HepG2 (cell line): ENCODE measurements around the gene HTRA2. TPM values are rescaled to one million over a fixed set of nuclear protein-coding genes. Genes with fewer than 3 reads are reported as not detected.

Experiments used
- ATAC-seq: fragments of 200-7000 bp; cut with Tn5 transposase; 3 replicates; pipeline ENCODE4 v1.9.1; 2020; ENCODE audit warnings: mild to moderate bottlenecking, moderate library complexity
- BruUV-seq: library from RNA; stranded (reverse); fragments of 400-500 nt; replicated peaks from 2 replicates; lab custom pipeline; 2021; lab: Mats Ljungman, UMichigan
- CTCF ChIA-PET: fragments of 300-600 bp; formaldehyde crosslinking; extraction: SDS; loops from one replicate; lab custom pipeline; 2021; ENCODE audit warnings: low total read pairs, inconsistent platforms, low intra/inter-chr PET ratio; lab: Yijun Ruan, JAX
- POLR2A ChIA-PET: fragments of 350-600 bp; sonication (Branson Sonifier 250); formaldehyde crosslinking; loops from one replicate; lab custom pipeline; 2020; ENCODE audit warnings: antibody characterized with exemption, inconsistent platforms; lab: Yijun Ruan, JAX
- DNase-seq: peaks from one replicate; pipeline ENCODE4 v3.0.0-alpha.2; 2015; ENCODE audit warnings: low spot score
- FAIRE-seq: peaks from 3 replicates; lab custom pipeline; 2011; peaks lifted over from hg19 to GRCh38; lab: Jason Lieb, UNC
- H2AFZ ChIP-seq: one replicate; pipeline ENCODE4 v1.6.1; 2011; ENCODE audit warnings: low read length, inconsistent platforms
- H3K27ac ChIP-seq: fragments of 300-600 bp; 3 replicates; pipeline ENCODE4 v1.8.0; 2011; ENCODE audit warnings: mixed run types, mild to moderate bottlenecking, mixed read lengths, low read length, inconsistent platforms; ENCODE audit not compliant: insufficient read depth; ENCODE audit errors: extremely low read length
- H3K27me3 ChIP-seq, 2 experiments: fragments of 200-600 bp in 1 of 2; 2 replicates in 1 of 2; 3 replicates in 1 of 2; pipeline versions ENCODE4 v1.6.0 to v1.8.0; 2011; ENCODE audit warnings: low read length in 2 of 2, mild to moderate bottlenecking in 2 of 2, moderate library complexity in 2 of 2, inconsistent platforms in 1 of 2; ENCODE audit not compliant: insufficient read depth in 2 of 2, control insufficient read depth in 1 of 2
- H3K36me3 ChIP-seq, 2 experiments: fragments of 200-600 bp in 1 of 2; replicated peaks in 1 of 2; 2 replicates in 1 of 2; 3 replicates in 1 of 2; pipeline versions ENCODE4 v1.5.1 to v1.8.0; 2011; ENCODE audit warnings: low read length in 2 of 2, inconsistent platforms in 1 of 2; ENCODE audit not compliant: insufficient read depth in 2 of 2, control insufficient read depth in 1 of 2
- H3K4me1 ChIP-seq: 2 replicates; pipeline ENCODE4 v1.5.1; 2012; ENCODE audit warnings: low read length, inconsistent platforms; ENCODE audit not compliant: insufficient read depth
- H3K4me2 ChIP-seq: 2 replicates; pipeline ENCODE4 v1.6.0; 2011; ENCODE audit warnings: low read depth, low read length, inconsistent platforms
- H3K4me3 ChIP-seq, 3 experiments: fragments of 200-600 bp in 1 of 3; sonication (generic), shearing (Covaris generic) in 1 of 3; replicated peaks in 1 of 3; 2 replicates each; pipeline ENCODE4 v1.5.1; 2011 to 2016; ENCODE audit warnings: low read length in 3 of 3, inconsistent platforms in 2 of 3, low read depth in 2 of 3, mild to moderate bottlenecking in 2 of 3, control low read depth in 1 of 3, mixed read lengths in 1 of 3; ENCODE audit not compliant: insufficient read depth in 1 of 3
- H3K79me2 ChIP-seq: one replicate; pipeline ENCODE4 v1.6.1; 2011; ENCODE audit warnings: low read length, inconsistent platforms; ENCODE audit not compliant: insufficient read depth
- H3K9ac ChIP-seq: 2 replicates; pipeline ENCODE4 v1.6.0; 2011; ENCODE audit warnings: mild to moderate bottlenecking, low read depth, low read length, inconsistent platforms; ENCODE audit not compliant: insufficient read depth
- H3K9me3 ChIP-seq: 2 replicates; pipeline ENCODE4 v1.5.1; 2012; ENCODE audit warnings: mild to moderate bottlenecking, low read length
- H4K20me1 ChIP-seq: 2 replicates; pipeline ENCODE4 v1.6.0; 2011; ENCODE audit warnings: inconsistent platforms, mild to moderate bottlenecking, low read length, moderate library complexity; ENCODE audit not compliant: insufficient read depth
- IRF9 ChIP-seq: sonication (generic); formaldehyde crosslinking; IDR thresholded peaks from 2 replicates; pipeline ENCODE4 v1.8.0; 2022; ENCODE audit warnings: missing genetic modification reagents, mild to moderate bottlenecking, borderline replicate concordance
- JARID2 ChIP-seq: sonication (generic); formaldehyde crosslinking; IDR thresholded peaks from 2 replicates; pipeline ENCODE4 v1.8.1; 2023; ENCODE audit warnings: missing genetic modification reagents, inconsistent platforms; ENCODE audit not compliant: insufficient replicate concordance
- KMT2B ChIP-seq: IDR thresholded peaks from 2 replicates; pipeline ENCODE4 v1.6.1; 2016; ENCODE audit warnings: missing genetic modification reagents, missing compliant biosample characterization
- MTERF4 ChIP-seq: sonication (generic); formaldehyde crosslinking; IDR thresholded peaks from 2 replicates; pipeline ENCODE4 v1.8.0; 2023; ENCODE audit warnings: mild to moderate bottlenecking, missing genetic modification reagents
- SP1 ChIP-seq, 2 experiments: fragments of 450-650 bp in 1 of 2; sonication (generic) in 1 of 2; formaldehyde crosslinking in 1 of 2; IDR thresholded peaks; 2 replicates each; pipeline versions ENCODE4 v1.4.0 to v1.6.1; 2016 to 2020; ENCODE audit warnings: missing genetic modification reagents in 1 of 2
- THYN1 ChIP-seq: sonication (generic); formaldehyde crosslinking; IDR thresholded peaks from 2 replicates; pipeline ENCODE4 v1.8.1; 2023; ENCODE audit warnings: low read depth, mild to moderate bottlenecking, moderate library complexity, missing genetic modification reagents, borderline replicate concordance
- U2AF2 ChIP-seq: fragments of 200-400 bp; formaldehyde crosslinking; IDR thresholded peaks from 2 replicates; pipeline ENCODE4 v1.6.1; 2017; ENCODE audit warnings: low read depth, mild to moderate bottlenecking, low read length
- ZNF24 ChIP-seq: fragments of 450-650 bp; IDR thresholded peaks from 2 replicates; pipeline ENCODE4 v1.6.1; 2017; ENCODE audit warnings: antibody characterized with exemption, mild to moderate bottlenecking
- ZNF263 ChIP-seq: sonication (generic); formaldehyde crosslinking; IDR thresholded peaks from 2 replicates; pipeline ENCODE4 v1.4.0; 2020; ENCODE audit warnings: missing genetic modification reagents
- ZNF274 ChIP-seq: sonication (generic); formaldehyde crosslinking; IDR thresholded peaks from 2 replicates; pipeline ENCODE4 v1.5.1; 2020; ENCODE audit warnings: mild to moderate bottlenecking, missing genetic modification reagents
- ZNF362 ChIP-seq: sonication (generic); formaldehyde crosslinking; IDR thresholded peaks from 2 replicates; pipeline ENCODE4 v1.4.0; 2020; ENCODE audit warnings: missing genetic modification reagents, mild to moderate bottlenecking, borderline replicate concordance
- ZNF646 ChIP-seq: sonication (generic); formaldehyde crosslinking; IDR thresholded peaks from 2 replicates; pipeline ENCODE4 v1.9.0; 2021; ENCODE audit warnings: mild to moderate bottlenecking, missing genetic modification reagents
- ZNF652 ChIP-seq: IDR thresholded peaks from 2 replicates; pipeline ENCODE4 v1.6.1; 2016; ENCODE audit warnings: low read depth, borderline replicate concordance
- WGBS: methylation state at CpG from one replicate; pipeline ENCODE4 v1.1.6; 2017; ENCODE audit warnings: low lambda C conversion rate; 5-methylcytosine and 5-hydroxymethylcytosine counted together
- in situ Hi-C: cut with HindIII; loops from 2 replicates; pipeline ENCODE4 v1.10.0; 2017; ENCODE audit warnings: low pct_unique_long_range_greater_than_20kb; ENCODE audit not compliant: extremely low pct_ligation_motif_present
- intact Hi-C: fragments of 100-400 bp; cut with micrococcal nuclease; formaldehyde crosslinking; loops from one replicate; pipeline ENCODE4 v1.10.0; 2022; ENCODE audit not compliant: unreplicated experiment
- polyA plus RNA-seq, 8 experiments: library from polyadenylated mRNA; depleted of rRNA in 3 of 8; stranded (reverse) in 7 of 8; unstranded in 1 of 8; fragments of >200 nt; fragmentation: Illumina TruSeq in 4 of 8; extraction: Trizol in 4 of 8; gene quantifications; 2 replicates each; pipeline versions ENCODE4 v1.2.1 to v1.2.3, GENCODE V29; 2011 to 2016; ENCODE audit warnings: low read depth in 4 of 8, missing spikeins in 1 of 8, mixed read lengths in 1 of 8; ENCODE audit not compliant: insufficient read depth in 1 of 8
- total RNA-seq, 5 experiments: library from RNA; depleted of rRNA; stranded (reverse); fragments of >200 nt; fragmentation: Illumina TruSeq; extraction: Trizol; gene quantifications; 2 replicates each; pipeline ENCODE4 v1.2.3, GENCODE V29; 2016; ENCODE audit warnings: low read depth in 1 of 5

The HTRA2 gene
- total and polyA plus RNA-seq, 2 of the 13 experiments (the other 11 are each of a cell fraction or from before 2014, with no cell fraction given): 47.7 to 50.3 TPM

GRCh38 chr2:74502147-74502719 lies 27.5 kb upstream of the HTRA2 start:
- Histone ChIP-seq H3K27ac (peak overlapping the region; percentile 89), H3K79me2 (peaks cover 54% of the 10 kb centered on the region), H3K36me3 (no peaks in the 10 kb centered on the region; a peak in 3 of 5 replicates), H3K9ac (peak overlapping the region; percentile 83), H4K20me1 (no peaks in the 10 kb centered on the region), H3K4me3 (peak overlapping the region; percentile 67 to 86 (median 82)), H3K27me3 (no peaks in the 10 kb centered on the region; a peak in 1 of 5 replicates), H3K4me2 (peak overlapping the region; percentile 92), H2AFZ (no peak overlapping the region), H3K9me3 (no peaks in the 10 kb centered on the region), H3K4me1 (peaks cover 75% of the 10 kb centered on the region)
- FAIRE-seq: peak; percentile 96
- DNase-seq: peak; percentile 86
- under 1% methylated on average over 31 of the region's 32 CpGs for WGBS
- intact Hi-C loops (loop anchor here (1.0 kb wide), 1 partner anchor 19 kb away; the partner anchor contains the start of gene TTC31), in situ Hi-C loops (no loop called here)
- POLR2A ChIA-PET: interaction anchor here (1.0 to 16.5 kb wide), 15 partner anchors 8 to 76 kb away, joined by 5 to 795 read pairs (median 23); partner anchors contain the start of genes AUP1, CCDC142, DQX1 and HTRA2
- ATAC-seq: peak; percentile 22
- CTCF ChIA-PET: interaction anchor here (1.5 to 2.9 kb wide), 2 partner anchors 13 to 19 kb away, joined by 5 to 20 read pairs; partner anchors contain the start of genes CCDC142 and TTC31
- BruUV-seq: no TSS peak
- no peak for TF ChIP-seq ZNF646 (CRISPR knock-in tag)
- TF ChIP-seq ZNF24: 0 out of 2 replicates have a peak, but pooled peaks have one; percentile 9
- no peak for TF ChIP-seq MTERF4 (CRISPR knock-in tag)
- TF ChIP-seq ZNF652 (CRISPR knock-in tag): 0 out of 2 replicates have a peak, but pooled peaks have one; percentile 13
- 0 out of 2 replicates have a peak, but pooled peaks have one; percentile 10 for TF ChIP-seq ZNF362 (CRISPR knock-in tag)
- peak; percentile 94 for TF ChIP-seq ZNF263 (CRISPR knock-in tag)
- no peak for TF ChIP-seq IRF9 (CRISPR knock-in tag)
- no peak for TF ChIP-seq JARID2 (CRISPR knock-in tag)
- no peak for TF ChIP-seq SP1 (IDR thresholded peaks at IDR 0.05)
- TF ChIP-seq SP1 (CRISPR knock-in tag; IDR thresholded peaks at IDR 0.05): peak; percentile 68; the same call in 1 of the 2 replicates
- no peak for TF ChIP-seq THYN1 (CRISPR knock-in tag)
- no peak for TF ChIP-seq KMT2B (CRISPR knock-in tag)
- no peak for TF ChIP-seq ZNF274 (CRISPR knock-in tag)
- TF ChIP-seq U2AF2: no peak; the same call in 1 of the 2 replicates
